Epithelial cell of esophagus (primary cell): ENCODE data around the gene SLIT3.

Experiments
- DNase-seq: peaks from one replicate; pipeline ENCODE4 v3.0.0; 2010; ENCODE audit warnings: low read depth
- H3K4me3 ChIP-seq: 2 replicates; pipeline ENCODE4 v1.5.1; 2011; ENCODE audit warnings: mild to moderate bottlenecking, low read length, control low read depth
- TF ChIP-seq, protein P1 (sequence below): IDR thresholded peaks from 2 replicates; pipeline ENCODE4 v1.5.1; 2011; ENCODE audit warnings: low read depth, mild to moderate bottlenecking, low read length, control low read depth, inconsistent platforms; ENCODE audit not compliant: insufficient read depth; ENCODE audit errors: missing control alignments

The SLIT3 gene

DNA sequence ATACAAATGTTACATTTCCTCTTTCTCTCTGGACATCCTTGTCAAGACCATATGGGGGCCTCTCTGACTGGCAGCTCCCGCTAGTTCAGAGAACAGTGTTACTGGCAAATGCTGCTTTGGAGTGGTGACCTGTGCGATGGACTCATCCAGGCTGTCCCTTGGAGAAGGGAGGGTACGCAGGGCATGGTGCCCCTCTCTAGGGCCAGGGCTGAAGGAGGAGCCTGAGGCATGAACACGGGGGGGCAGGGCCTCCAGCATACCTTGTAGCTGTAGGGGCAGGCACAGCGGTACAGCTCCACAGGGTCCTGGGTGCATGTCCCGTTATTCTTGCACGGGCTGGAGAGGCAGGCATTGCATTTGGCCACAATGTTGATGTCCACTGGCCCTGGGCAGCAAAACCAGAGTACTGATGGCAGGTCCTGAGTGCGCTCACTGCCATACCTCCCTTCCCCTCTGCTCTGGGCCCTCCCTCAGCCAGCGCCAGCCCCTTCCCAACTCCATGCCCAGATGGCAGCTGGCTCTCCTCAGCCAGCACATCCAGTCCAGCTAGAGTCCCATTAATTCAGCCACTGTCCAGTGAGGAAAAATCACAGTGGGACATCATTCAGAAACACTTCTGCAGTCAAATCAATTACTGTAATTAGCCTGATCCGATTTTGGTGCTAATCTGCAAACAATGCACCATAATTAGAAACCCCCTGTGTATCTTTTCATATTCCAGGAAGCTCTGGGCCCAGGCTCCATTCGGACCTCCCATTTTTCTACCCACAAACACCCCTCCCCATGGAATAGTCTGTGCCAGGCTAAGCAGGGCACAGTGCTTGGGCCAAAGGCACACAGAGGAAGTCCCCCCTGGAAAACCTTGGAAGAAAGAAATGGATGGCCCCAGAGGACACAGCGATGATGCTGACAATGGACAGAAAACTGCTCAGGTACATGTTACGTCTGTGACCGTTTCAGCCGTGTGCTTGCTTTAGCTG, 592.9 kb downstream of the SLIT3 start:
- DNase-seq, result no peak
- TF ChIP-seq, protein P1, sequence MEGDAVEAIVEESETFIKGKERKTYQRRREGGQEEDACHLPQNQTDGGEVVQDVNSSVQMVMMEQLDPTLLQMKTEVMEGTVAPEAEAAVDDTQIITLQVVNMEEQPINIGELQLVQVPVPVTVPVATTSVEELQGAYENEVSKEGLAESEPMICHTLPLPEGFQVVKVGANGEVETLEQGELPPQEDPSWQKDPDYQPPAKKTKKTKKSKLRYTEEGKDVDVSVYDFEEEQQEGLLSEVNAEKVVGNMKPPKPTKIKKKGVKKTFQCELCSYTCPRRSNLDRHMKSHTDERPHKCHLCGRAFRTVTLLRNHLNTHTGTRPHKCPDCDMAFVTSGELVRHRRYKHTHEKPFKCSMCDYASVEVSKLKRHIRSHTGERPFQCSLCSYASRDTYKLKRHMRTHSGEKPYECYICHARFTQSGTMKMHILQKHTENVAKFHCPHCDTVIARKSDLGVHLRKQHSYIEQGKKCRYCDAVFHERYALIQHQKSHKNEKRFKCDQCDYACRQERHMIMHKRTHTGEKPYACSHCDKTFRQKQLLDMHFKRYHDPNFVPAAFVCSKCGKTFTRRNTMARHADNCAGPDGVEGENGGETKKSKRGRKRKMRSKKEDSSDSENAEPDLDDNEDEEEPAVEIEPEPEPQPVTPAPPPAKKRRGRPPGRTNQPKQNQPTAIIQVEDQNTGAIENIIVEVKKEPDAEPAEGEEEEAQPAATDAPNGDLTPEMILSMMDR, result no peak
- no peak overlapping the region for H3K4me3 ChIP-seq

DNA sequence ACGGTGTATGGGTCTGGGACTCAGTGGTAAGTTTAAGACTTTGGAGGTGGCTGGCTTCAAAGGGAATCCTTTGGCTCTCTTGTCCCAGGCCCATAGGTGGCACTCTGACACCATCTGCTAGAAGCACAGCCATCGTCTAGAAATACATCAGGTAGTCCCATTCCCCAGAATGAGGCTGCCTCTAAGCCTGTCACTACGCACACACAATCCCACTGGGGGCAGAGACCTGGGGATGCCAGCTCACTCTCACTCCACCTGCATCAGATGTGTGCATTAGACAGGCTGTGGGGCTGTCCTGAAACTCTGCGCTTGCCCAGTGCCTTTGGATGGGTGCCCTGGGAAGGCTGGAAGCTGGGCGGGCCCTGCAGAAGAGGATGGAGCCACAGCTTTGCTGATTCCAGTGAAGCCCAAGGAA, 594.3 kb downstream of the SLIT3 start:
- TF ChIP-seq, protein P1, result peak; percentile 86
- peak; percentile 69 for DNase-seq
- no peak overlapping the region for H3K4me3 ChIP-seq

DNA sequence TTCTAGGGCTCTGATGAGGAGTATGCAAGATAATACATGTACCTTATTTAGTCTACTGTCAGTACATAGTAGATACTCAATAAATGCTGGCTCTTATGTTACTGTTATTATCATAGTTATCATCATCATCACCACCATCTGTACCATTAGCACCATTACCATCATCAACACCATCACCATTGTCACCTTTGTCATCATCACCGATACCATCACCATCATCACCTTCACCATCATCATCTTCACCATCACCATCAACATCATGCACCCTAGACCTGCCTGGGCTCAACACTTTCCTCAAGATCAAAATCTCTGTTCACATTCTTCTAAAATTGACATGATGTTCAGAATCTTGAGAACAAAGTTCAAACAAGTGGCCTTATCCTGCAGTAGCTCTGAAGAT, 595.6 kb downstream of the SLIT3 start:
- H3K4me3 ChIP-seq, result no peak overlapping the region
- TF ChIP-seq, protein P1, result no peak
- DNase-seq, result no peak

DNA sequence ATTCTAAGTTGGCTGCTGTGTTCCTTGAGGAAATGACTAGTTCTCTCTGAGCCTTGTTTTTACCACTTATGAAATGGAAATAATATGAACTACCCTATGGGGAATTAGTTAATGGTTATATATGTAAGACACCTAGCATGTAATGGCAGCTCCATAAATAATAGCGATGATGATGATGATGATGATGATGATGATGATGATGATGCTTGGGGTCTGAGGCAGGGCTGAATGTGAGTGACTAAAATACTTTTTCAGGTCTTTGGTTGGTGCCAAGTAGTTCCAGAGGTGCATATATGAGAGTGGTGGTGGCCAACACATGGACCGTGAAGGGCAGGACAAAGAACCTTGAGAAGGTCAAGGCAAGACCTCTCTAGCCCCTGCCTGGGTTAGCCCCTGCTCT, 598.4 kb downstream of the SLIT3 start:
- TF ChIP-seq, protein P1, result no peak
- no peak for DNase-seq
- no peak overlapping the region for H3K4me3 ChIP-seq

DNA sequence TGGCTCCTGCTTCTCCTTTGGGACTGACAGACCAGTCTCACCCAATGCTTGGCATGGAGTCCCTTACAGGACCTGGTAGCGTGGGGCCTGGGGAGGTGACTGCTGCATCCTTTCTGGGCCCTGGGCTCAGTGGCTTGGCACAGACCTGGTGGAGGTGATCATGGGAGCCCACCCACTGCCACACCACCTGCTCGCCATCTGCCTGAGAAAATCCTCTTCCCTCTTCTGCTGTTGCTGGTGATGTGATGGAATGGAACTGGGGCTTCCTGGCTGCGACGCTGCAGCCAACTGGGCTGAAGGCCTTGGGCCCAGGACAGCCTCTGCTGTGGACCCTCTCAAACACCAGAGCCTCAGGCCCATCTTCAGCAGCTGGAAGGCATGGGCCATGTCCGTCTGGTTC, 599.3 kb downstream of the SLIT3 start:
- no peak overlapping the region for H3K4me3 ChIP-seq
- no peak for DNase-seq
- TF ChIP-seq, protein P1, result no peak

DNA sequence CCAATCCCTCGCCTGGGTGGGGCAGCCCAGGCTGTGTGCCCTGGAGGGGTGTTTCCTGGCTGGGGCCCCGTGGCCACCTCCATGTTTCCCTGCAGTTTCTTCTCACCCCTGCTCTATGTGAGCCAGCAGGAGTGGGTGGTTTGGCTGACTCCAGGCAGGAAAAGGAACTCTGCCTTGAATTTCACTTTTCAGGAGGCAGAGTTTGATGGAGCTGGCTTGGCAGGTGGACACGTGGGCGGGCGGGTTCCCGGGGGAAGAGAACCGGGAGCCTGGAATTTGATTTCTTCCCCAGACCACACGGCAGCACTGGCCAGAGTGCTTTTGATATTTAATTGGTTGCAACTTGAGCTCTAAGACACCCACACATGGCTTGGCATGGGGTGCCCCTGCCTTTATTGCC, 601.9 kb downstream of the SLIT3 start:
- TF ChIP-seq, protein P1, result no peak
- no peak for DNase-seq
- H3K4me3 ChIP-seq, result no peak overlapping the region
